GF-D8 (cell line): ENCODE measurements around the gene GPC1.

Experiments used
- DNase-seq: peaks from one replicate; lab custom pipeline; 2025; lab: John Stamatoyannopoulos, UW

Gene GPC1

DNA sequence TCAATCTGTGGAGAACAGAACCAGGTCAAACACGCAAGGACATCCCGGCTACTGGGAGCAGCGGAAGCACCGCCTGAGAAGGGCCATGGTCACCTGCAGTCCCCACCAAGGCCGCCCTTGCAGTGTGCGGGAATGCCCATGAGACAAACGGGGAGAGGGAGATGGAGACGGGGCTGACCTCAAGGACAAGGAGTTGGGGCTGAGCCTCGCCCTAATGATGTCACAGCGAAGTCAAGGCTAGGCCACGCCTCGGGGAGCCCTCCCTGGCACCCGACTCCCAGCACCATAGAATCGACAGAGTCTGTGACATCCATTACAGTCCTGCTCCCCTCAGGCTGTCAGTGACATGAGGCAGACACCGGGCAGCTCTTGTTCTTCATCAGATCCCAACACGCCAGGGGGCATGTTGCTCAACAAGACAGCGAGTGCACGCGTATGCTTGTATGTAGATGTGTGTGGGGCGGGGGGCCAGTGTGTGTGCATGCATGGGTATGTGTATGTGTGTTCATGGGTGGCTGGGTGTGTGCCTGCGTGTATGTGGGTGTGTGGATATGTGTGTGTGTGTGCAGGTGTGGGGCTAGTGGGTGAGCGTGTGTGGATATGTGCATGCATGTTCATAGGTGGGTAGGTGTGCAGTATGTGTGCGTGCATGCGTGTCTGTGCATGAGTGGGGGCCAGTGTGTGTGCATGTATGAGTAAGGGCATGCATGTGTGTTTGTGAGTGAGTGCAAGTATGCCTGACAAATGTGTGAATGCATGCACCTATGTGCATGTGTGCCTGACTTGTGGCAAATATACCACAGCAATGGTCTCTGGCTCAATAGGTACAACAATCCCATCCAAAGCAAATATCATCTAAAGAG is 65.3 kb downstream of the GPC1 start:
- no peak for DNase-seq

DNA sequence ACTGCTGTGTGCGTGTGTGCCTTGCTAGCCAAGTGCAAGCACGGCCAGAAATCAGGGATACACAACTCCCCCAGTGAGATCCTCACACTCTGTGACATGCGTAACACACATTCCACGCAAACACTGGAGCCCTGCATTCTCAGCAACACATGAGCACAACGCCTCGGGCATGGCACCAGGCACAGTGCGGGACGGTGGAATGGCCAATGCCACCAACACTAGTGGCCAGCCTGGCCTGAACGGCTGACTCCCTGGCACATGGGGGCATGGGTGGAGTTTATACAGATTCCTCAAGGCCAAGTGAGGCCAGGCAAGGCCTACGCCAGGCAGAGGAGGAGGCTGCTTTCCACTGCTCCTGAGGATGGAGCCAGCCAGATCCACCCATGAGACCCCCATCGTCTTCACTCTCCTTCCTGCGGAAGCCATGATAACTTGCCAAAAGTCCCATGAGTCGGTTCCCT is 66.1 kb downstream of the GPC1 start:
- DNase-seq = no peak

DNA sequence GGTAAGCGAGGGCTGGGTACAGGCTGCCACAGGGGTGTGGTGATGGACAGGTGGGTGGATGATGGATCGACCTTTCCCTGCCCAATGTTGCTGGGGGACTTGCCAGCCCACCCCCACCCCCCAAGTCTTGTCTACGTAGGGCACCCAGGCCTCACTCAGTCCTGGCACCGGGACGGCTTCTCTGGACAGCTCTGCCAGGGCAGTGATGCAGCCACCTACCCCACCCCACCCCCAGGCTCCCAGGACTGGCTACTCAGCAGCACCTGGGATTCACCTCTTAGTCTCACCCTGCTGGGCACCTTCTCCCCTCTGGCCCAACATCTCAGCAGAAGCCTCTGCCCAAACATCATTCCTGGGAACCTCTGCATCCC is 66.6 kb downstream of the GPC1 start:
- DNase-seq = no peak

DNA sequence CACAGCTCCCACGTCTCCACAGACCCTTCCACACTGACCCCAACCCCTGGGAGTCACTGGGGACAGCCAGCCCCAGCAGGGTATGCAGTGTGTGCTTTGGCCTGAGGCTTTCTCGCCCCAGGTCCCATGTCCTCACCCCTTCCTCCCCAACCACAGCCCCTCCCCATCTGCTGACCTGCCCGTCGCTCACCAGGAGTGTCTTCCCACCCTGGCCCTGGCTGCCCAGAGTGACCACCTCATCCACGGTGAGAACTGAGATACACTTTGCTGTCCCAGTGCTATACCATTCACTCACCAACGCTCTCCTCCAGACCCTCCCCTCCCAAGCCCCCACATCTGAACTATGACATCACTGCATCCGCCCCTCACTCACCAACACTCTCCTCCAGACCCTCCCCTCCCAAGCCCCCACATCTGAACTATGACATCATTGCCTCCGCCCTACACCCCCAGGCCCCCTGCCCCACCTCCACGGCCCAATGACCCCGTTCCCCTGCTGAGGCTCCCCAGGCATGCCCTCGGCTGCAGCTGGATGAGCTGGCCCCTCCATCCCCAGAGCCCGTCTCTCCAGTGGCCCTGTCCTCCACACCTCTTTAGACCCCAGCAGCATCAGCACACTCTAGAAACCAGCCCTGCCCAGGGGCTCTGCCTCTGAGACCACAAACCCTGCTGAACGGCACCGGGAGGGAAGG is 67.1 kb downstream of the GPC1 start:
- no peak for DNase-seq

DNA sequence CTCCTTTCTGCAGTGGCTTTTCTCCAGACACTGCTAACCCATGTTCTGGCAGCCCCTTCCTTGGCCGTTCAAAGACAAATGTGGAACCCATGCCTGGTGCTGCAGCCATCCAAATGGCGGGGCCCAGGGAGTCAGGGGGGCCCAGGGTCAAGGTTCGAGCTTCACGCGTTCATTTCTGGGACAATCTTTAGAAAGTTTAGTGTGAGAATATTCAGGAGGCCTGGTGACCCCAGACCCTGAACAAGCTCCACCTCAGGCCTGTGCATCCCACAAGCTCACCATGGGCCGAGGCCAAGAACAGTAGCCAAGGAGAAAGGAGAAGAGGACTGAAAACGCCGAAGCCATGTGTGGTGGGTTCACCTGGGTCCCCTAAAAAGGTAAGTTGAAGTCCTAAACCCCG is 67.9 kb downstream of the GPC1 start:
- DNase-seq = no peak

DNA sequence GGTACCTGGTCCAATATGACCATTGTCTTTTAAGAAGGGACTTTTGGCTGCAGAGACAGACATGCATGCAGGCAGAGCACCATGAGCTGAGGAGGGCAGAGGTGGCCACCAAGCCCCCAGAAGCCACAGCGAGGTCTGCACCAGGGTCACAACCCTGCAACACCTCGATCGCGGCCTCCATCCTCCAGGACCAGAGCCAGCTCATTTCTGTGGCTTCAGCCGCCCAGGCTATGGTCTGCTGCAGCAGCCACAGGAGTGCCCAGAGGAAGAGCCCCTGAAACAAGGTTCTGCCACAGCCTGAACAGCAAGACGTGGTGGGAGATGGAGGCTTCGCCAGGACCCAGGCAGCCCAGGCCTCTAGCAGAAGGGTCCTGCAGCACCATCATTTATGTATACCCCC is 68.4 kb downstream of the GPC1 start:
- no peak for DNase-seq

DNA sequence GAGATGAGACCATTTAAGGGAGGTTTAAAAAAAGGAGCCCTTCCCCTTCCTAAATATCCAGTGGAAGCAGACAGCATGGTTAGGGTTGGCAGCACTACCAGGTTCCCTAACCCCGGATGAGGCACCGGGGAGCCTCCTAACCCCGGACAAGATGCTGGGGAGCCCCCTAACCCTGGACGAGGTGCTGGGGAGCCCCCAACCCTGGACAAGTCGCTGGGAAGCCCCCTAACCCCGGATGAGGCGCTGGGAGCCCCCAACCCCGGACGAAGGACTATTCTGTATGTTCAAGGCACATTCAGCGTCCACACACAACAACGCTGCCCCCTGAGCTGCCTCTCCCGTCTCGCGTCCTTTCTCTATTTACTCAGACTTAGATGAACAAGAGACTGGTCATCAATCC is 70.4 kb downstream of the GPC1 start:
- DNase-seq = no peak

DNA sequence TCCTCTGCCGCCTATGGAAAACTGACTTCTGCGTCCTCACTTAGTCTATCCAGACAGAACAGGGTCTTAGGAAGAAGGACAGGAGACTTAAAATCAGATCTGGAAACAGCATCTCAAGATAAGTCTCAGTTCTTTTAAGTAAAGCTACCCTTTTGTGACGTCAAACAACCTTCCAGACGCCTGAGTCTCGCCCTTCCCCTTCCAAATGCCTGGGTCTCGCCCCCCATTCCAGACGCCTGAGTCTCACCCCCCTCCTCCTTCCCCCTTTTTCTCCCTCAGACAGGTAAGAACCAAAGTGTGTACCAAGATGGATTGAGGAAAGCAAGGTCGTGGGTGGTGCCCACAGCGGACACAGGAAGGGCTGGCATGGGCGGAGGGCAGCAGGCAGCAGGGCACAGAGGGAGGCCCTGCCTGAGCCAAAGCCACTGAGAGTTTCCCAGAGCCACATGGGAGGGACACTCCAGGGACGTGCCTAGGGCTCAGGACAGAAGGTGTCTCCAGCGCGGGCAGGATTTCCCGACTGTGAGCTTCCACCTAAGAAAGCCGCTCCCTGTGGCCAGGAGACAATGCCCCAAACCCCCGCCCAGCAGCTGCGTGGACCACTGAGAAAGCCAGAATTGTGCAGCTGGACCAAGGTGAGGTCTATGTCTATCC is 71.1 kb downstream of the GPC1 start:
- DNase-seq = no peak

DNA sequence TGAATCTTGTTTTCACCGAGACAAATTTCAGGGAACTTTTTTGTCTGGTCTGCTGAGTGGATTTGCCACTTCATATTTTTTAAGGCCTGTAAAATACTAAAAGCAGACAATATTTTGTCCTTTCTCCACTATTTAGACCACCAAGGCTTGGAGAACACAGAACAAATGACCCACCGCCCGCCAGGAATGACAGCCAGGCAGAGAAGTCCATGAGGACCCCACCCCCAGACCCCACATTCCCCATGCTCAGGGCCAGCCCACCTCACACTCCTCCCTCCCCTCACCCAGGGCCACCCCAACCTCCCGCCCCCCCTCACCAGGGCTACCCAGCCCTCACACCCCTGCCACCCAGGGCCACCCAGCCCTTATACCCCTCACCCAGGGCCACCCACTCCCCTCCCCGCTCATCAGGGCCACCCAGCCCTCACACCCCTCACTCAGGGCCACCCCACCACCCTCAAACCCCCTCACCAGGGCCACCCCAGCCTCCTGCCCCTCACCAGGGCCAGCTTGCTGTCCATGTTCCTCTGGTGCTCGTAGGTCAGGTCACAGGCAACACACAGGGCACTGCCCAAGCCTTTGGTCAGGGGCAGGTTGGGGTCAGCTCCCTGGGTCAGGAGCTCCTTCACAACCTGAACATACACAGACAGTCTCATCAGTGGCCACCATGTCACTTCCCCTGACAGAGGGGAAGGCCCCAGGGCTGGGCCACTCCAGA is 71.8 kb downstream of the GPC1 start:
- DNase-seq = no peak

DNA sequence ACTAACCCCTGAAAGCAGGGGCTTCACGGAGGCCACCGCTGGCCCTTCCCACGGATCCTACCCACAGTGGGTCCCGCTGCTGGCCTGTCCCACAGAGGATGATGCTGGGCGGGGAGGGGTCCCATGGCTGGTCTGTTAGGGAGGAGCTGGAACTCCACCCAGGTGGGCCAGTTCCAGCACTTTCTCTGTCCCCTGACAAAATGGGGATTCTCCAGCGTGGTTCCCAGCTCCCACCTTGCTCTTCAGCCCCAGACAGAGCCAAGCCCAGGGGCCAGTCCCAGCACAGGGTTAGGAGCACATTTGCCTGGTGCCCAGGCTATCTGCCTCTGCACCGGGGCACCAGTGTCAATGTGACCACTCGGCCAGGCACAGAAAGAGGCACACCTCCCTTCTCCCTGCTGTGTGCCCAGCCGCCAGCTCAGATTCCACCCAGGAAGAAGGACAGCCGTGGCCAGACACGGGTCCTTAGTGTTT is 72.4 kb downstream of the GPC1 start:
- no peak for DNase-seq

DNA sequence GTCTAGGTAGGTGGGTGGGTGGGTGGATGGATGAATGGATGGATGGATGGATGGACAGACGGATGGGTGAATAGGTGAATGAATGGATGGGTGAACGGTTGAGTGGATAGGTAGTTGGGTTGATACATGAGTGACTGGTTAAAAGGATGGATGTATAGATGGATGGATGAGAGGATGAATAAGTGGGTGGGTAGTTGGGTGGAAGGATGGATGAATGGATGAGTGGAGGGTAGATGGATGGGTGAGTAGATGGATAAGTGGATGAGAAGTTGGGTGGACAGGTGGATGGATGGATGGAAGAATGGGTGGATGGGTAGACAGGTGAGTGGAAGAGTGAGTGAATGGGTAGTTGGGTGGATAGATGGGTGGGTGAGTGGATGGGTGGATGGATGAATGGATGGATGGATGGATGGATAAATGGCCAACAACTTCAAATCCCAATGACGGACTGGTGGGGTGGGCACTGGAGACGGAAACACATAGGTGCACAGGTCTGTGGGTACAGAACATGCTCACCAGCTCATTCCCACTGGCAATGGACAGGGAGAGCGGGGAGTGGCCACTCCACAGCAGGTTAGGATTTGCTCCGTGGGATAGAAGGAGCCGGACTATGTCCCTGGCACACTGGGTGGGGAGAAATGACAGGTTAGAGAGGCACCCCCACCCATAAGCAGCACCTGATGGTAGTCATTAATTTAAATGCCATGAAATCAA is 73.5 kb downstream of the GPC1 start:
- no peak for DNase-seq

DNA sequence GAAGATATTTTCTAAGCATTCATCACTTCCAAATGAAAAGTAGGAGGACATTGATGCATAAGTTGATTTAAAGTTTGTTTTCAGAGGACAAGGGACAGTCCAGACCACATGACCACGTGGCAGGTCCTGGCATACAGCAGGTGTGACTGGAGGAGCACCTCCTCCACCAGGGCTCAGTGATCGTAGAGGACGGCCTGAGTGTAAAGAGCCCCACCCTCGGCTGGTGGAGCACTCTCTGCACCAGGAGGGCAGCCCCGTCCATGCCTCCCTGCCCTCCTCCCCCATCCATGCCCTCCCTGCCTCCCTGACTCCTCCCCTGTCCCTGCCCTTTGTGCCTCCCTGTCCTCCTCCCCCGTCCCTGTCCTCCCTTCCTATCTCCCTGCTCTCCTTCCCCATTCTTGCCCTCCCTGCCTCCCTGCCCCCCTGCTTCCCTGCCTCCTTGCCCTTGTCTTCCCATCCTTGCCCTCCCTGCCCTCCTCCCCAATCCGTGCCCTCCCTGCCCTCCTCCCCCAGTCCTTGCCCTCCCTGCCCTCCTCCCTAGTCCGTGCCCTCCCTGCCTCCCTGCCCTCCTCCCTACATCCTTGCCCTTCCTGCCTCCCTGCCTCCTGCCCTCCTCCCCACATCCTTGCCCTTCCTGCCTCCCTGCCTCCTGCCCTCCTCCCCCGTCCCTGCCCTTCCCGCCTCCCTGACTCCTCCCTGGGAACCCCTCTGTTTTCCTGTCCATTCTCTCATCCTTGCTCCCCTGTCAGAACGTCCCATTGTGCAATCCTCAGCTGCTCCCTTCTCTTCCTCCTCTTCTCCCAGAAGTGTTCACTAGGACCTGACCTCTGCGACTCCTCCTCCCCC is 74.4 kb downstream of the GPC1 start:
- DNase-seq = no peak

DNA sequence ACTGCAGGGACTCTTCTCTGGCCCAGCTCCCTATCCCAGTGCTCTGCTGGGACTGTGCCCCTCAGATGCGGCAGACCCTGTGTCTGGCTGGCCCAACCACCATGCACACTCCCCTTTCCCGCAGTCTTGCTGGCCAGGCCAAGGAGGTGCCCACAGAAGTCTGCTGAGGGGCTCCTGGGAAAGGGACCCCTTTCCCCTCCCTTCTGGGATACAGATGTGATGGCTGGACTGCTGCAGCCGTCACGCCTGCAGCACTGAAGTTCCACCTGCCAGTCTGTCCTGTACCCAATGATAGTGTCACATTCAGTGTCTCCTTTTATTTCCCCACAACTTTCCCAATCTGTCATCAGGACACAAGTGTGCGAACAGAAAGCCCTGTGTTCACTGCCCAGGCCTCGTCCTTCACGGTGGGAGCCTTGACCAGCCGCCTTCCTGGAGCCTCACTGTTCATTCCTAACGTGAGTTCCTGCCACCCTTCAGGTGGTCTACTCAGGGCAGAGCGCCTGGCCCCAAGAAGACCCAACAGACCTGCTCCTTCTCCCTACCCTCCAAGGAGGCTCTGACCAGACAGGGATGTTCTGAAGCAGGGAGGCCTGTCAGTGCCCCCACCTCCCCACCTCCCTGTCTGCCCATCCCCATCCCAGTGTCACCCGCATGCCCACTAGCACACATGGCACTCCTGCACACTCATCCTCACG is 75.2 kb downstream of the GPC1 start:
- DNase-seq = no peak

DNA sequence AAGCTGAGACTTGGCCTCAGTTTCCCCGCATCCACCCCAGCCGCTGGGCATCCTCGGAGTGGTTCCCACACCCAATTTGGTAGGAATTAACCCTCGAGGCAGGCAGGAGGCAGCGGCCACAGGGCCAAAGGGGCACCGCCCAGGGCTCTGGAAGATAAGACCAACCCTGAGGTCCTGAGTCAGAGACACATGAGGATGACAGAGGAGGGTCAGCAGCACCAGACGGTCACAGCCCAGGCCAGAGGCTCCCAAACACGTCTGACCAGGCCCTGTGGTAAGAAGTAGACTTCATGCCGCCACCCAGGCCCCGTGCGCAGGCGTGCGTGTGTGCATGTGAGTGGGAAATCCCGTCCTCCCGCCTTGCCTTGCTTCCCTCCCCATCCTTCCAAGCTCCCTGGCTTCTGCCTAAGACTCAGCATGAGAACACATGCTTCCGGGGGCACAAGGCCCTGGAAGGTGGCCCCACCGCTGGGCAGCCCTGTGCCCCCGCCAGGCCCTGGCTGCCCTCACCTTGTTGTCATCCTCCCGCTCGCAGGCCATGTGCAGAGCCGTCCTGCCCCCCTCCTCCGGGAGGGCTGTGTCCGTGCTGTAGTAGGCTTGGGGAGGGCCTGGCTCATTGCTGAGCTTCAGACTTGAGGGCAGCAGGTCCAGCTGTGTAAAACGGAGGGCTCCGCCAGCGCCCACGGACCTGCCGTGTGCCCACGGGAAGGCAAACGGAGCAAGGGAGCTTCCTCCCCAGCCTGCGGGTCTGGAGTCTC is 76.1 kb downstream of the GPC1 start:
- DNase-seq = no peak

DNA sequence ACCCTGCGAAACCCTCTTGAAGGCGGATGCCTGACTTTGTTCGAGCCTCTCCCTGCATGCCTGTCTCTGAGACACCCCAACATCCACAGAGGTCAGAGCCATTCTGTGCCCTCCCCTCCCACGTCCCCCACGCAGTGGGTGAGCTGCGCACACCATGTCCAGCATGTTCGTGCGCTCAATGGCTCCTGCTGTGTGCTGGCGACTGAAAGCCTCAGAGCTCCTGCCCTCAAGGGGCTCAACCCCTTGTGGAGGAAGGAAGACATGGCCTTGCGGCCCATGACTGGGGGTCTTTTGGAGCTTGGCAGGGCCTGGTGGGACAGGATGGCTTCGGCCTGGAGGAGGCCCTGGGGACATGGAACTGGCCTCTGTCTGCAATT is 76.6 kb downstream of the GPC1 start:
- no peak for DNase-seq

DNA sequence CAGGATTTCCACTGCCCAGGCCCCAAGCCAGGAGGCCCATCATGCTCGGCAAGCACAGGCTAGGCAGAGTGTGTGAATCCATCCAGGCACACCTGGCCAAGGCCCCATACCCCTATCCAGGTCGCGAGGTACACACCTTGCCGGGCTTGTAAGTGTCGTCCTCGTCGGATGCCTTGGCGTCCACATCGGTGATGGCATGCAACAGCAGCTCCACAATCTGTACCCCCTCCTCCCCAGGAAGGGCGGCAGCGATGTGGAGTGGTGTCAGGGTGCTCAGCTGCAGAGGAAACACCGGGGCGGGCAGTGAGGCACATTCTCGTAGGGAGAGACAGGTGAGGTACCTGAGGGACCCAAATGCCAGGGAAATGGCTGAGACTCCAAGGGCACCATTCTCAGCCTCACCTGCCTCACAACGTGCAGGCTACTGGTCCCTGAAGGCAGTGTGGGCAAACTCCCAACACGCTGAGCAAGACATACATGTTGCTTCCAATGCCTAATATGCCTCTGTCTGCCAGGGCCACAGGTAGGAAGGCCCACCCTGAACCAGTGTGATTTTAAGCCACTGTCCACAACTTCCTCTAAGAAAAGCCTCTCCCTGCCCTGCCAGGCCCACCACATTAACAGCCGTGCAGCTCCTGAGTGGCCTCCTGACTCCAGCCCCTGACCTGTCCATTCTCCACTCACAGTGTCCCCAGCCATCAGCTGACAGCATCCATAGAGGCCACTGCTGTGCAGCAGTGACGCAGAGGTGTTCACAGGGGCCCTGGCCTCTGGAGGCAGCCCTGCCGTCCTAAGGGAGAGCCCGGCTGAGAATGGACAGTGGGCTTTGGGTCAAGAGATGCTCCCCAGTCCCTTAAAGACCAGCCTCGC is 77.4 kb downstream of the GPC1 start:
- no peak for DNase-seq

DNA sequence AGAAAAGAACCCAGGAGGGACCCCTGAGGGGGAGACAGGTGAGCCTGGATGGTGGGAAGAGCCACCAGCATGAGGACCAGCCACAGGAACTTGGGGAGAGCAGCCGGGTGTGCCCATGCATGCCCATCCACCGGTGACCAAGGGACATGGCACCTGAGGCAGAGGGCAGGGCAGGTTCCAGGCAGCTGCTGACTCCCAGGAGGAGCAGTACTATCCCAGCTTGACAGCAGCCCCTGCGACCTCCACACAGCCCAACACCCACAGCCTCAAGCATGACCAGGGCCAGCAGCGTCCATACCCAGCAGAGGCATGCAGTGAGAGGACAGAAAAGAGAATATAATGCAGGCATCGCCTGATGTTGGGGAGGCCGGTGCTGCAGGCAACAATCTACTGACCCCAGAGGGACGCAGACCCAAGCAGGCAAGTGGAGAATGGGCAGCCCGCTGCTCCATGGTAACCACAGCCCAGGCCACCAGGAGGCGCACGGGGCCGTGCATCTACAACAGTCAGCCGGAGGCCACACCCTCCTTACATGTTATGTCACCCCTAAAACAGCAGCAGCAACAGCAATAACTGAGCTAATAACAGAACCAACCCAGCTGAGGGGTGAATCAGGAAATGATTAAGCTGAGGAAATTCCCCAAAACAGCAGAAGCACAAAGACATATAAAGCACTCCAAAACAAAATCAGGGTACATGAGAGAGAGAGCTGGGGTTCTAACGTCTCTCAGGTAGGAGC is 78.3 kb downstream of the GPC1 start:
- DNase-seq = peak; percentile 35

DNA sequence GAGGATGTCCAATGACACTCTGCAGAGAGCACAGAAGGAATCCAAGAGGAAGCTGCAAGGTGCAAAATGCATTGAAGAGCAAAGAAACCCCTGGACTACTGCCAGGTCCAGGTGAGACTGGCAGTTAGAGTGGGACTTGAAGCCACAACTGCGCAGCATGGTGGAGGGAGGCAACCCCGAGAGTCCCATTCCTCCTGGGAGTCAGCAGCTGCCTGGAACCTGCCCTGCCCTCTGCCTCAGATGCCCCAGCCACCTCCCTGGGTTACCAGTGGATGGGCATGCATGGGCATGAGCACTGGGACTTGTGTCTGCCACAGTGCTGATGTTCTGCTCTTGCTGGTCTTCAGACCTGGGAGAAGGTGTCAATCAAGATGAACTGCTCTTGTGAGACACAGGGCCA is 79.2 kb downstream of the GPC1 start:
- no peak for DNase-seq
